H1 (cell line): ENCODE results near the gene CACNA1A. TPM values are rescaled to one million over a fixed set of nuclear protein-coding genes. Genes with fewer than 3 reads are reported as not detected.

Experiments
- CTCF ChIA-PET: fragments of 300-600 bp; sonication (Branson Sonifier 250); formaldehyde crosslinking; loops from one replicate; lab custom pipeline; 2021; ENCODE audit not compliant: partially characterized antibody; lab: Charles Lee
- POLR2A ChIA-PET: fragments of 300-600 bp; sonication (Branson Sonifier 250); formaldehyde crosslinking; loops from one replicate; lab custom pipeline; 2021; ENCODE audit warnings: inconsistent platforms; ENCODE audit not compliant: partially characterized antibody; lab: Charles Lee
- DNase-seq, 2 experiments: peaks; one replicate each; pipeline versions ENCODE4 v3.0.0 to v3.0.0-alpha.2; 2010 to 2022; ENCODE audit warnings: low spot score in 2 of 2, low read depth in 1 of 2, mixed read lengths in 1 of 2
- FAIRE-seq: peaks from 2 replicates; lab custom pipeline; 2011; peaks lifted over from hg19 to GRCh38; lab: Jason Lieb, UNC
- H2AFZ ChIP-seq: 2 replicates; pipeline ENCODE4 v1.8.1; 2012; ENCODE audit warnings: low read length, inconsistent platforms
- H2AK5ac ChIP-seq: 2 replicates; pipeline ENCODE4 v1.6.1; 2013; ENCODE audit warnings: low read depth, low read length
- H2BK120ac ChIP-seq: replicated peaks from 2 replicates; pipeline ENCODE3; 2013; ENCODE audit warnings: low read depth, low read length, inconsistent platforms
- H2BK12ac ChIP-seq: 2 replicates; pipeline ENCODE4 v1.6.1; 2013; ENCODE audit warnings: low read depth, low read length
- H2BK15ac ChIP-seq: 2 replicates; pipeline ENCODE4 v1.6.1; 2013; ENCODE audit warnings: low read length
- H2BK20ac ChIP-seq: 2 replicates; pipeline ENCODE4 v1.6.1; 2013; ENCODE audit warnings: low read length
- H2BK5ac ChIP-seq: 2 replicates; pipeline ENCODE4 v1.6.1; 2013; ENCODE audit warnings: low read depth, low read length
- H3K14ac ChIP-seq: 2 replicates; pipeline ENCODE4 v1.6.1; 2013; ENCODE audit warnings: inconsistent platforms; ENCODE audit not compliant: insufficient read length
- H3K18ac ChIP-seq: 2 replicates; pipeline ENCODE4 v1.6.1; 2013; ENCODE audit warnings: low read length; ENCODE audit errors: extremely low read depth
- H3K23ac ChIP-seq: 2 replicates; pipeline ENCODE4 v1.6.1; 2013; ENCODE audit warnings: inconsistent platforms; ENCODE audit not compliant: insufficient read length
- H3K23me2 ChIP-seq: 2 replicates; pipeline ENCODE4 v1.6.1; 2013; ENCODE audit warnings: low read depth, low read length
- H3K27ac ChIP-seq: 2 replicates; pipeline ENCODE4 v1.6.1; 2011; ENCODE audit warnings: low read depth, low read length, inconsistent platforms
- H3K27me3 ChIP-seq, 4 experiments: replicated peaks in 1 of 4; 1 replicate in 1 of 4; 2 replicates in 3 of 4; pipeline versions ENCODE4 v1.6.1 to v1.8.1; 2011 to 2013; ENCODE audit warnings: low read length in 3 of 4, mild to moderate bottlenecking in 3 of 4, inconsistent platforms in 2 of 4, mixed read lengths in 2 of 4, moderate library complexity in 1 of 4; ENCODE audit not compliant: control insufficient read depth in 3 of 4, insufficient read depth in 3 of 4; ENCODE audit errors: extremely low read depth in 1 of 4
- H3K36me3 ChIP-seq, 4 experiments: 2 replicates each; pipeline versions ENCODE4 v1.6.1 to v1.8.1; 2011 to 2013; ENCODE audit warnings: mild to moderate bottlenecking in 4 of 4, low read length in 3 of 4, moderate library complexity in 2 of 4, control low read depth in 1 of 4, inconsistent platforms in 1 of 4; ENCODE audit not compliant: insufficient read depth in 4 of 4, control insufficient read depth in 2 of 4
- H3K4ac ChIP-seq: replicated peaks from 2 replicates; pipeline ENCODE3; 2013; ENCODE audit warnings: low read length, low read depth, mixed read lengths, inconsistent platforms; ENCODE audit not compliant: insufficient read length
- H3K4me1 ChIP-seq, 4 experiments: replicated peaks in 1 of 4; 1 replicate in 1 of 4; 2 replicates in 3 of 4; pipeline versions ENCODE4 v1.6.1 to v1.8.1; 2011 to 2013; ENCODE audit warnings: low read length in 3 of 4, inconsistent platforms in 2 of 4, mixed read lengths in 1 of 4; ENCODE audit not compliant: insufficient read depth in 4 of 4, control insufficient read depth in 3 of 4
- H3K4me2 ChIP-seq, 2 experiments: 2 replicates each; pipeline versions ENCODE4 v1.6.1 to v1.8.1; 2011 to 2013; ENCODE audit warnings: low read depth in 2 of 2, low read length in 2 of 2, control low read depth in 1 of 2, inconsistent platforms in 1 of 2, mild to moderate bottlenecking in 1 of 2; ENCODE audit not compliant: insufficient read depth in 1 of 2
- H3K4me3 ChIP-seq, 4 experiments: fragments of 200-600, 300-600 bp in 1 of 4; sonication (generic), shearing (Covaris generic), sonication (Bioruptor Twin) in 1 of 4; 2 replicates each; pipeline versions ENCODE4 v1.5.1 to v1.8.1; 2011 to 2016; ENCODE audit warnings: low read length in 4 of 4, low read depth in 3 of 4, control low read depth in 2 of 4, inconsistent platforms in 2 of 4, mild to moderate bottlenecking in 2 of 4, mixed read lengths in 1 of 4, moderate library complexity in 1 of 4; ENCODE audit not compliant: insufficient read depth in 2 of 4; ENCODE audit errors: extremely low read depth in 1 of 4
- H3K56ac ChIP-seq: replicated peaks from 2 replicates; pipeline ENCODE3; 2013; ENCODE audit warnings: low read depth, mild to moderate bottlenecking, mixed read lengths, low read length, inconsistent platforms; ENCODE audit not compliant: insufficient read length
- H3K79me1 ChIP-seq: 2 replicates; pipeline ENCODE4 v1.6.1; 2013; ENCODE audit warnings: low read depth, low read length, control low read depth
- H3K79me2 ChIP-seq, 2 experiments: 2 replicates each; pipeline versions ENCODE4 v1.6.1 to v1.8.1; 2012 to 2013; ENCODE audit warnings: low read length in 2 of 2, mild to moderate bottlenecking in 2 of 2, inconsistent platforms in 1 of 2; ENCODE audit not compliant: insufficient read depth in 2 of 2, control insufficient read depth in 1 of 2
- H3K9ac ChIP-seq, 4 experiments: replicated peaks in 1 of 4; 1 replicate in 1 of 4; 2 replicates in 3 of 4; pipeline versions ENCODE4 v1.6.1 to v1.8.1; 2011 to 2013; ENCODE audit warnings: low read depth in 3 of 4, low read length in 3 of 4, control low read depth in 2 of 4, mild to moderate bottlenecking in 2 of 4, moderate library complexity in 2 of 4, inconsistent platforms in 1 of 4; ENCODE audit errors: extremely low read depth in 1 of 4
- H3K9me3 ChIP-seq, 2 experiments: 2 replicates each; pipeline versions ENCODE4 v1.6.1 to v1.8.1; 2012 to 2013; ENCODE audit warnings: mild to moderate bottlenecking in 2 of 2, moderate library complexity in 2 of 2, control low read depth in 1 of 2, inconsistent platforms in 1 of 2, low read depth in 1 of 2, low read length in 1 of 2, mixed read lengths in 1 of 2; ENCODE audit not compliant: insufficient read depth in 2 of 2
- H4K20me1 ChIP-seq, 2 experiments: replicated peaks in 1 of 2; 2 replicates each; pipeline versions ENCODE3 to v1.8.1; 2011 to 2013; ENCODE audit warnings: inconsistent platforms in 2 of 2, low read length in 2 of 2, mild to moderate bottlenecking in 1 of 2; ENCODE audit not compliant: insufficient read depth in 2 of 2, control insufficient read depth in 1 of 2
- H4K5ac ChIP-seq: 2 replicates; pipeline ENCODE4 v1.6.1; 2013; ENCODE audit warnings: low read length, low read depth, mixed read lengths, inconsistent platforms; ENCODE audit not compliant: insufficient read length
- H4K8ac ChIP-seq: 2 replicates; pipeline ENCODE4 v1.8.0; 2013; ENCODE audit warnings: mild to moderate bottlenecking, moderate library complexity, low read length, inconsistent platforms; ENCODE audit not compliant: insufficient read depth; ENCODE audit errors: extremely low read depth
- H4K91ac ChIP-seq: replicated peaks from 2 replicates; pipeline ENCODE3; 2013; ENCODE audit warnings: low read length, mixed read lengths, inconsistent platforms; ENCODE audit not compliant: insufficient read length
- CHD1 ChIP-seq: IDR thresholded peaks from 2 replicates; pipeline ENCODE4 v1.6.1; 2012; ENCODE audit warnings: low read depth, low read length, improper control_type of control experiment
- CTBP2 ChIP-seq: IDR thresholded peaks from 2 replicates; pipeline ENCODE4 v1.7.0; 2011; ENCODE audit warnings: borderline replicate concordance, mild to moderate bottlenecking, moderate library complexity, mixed read lengths, low read length; ENCODE audit not compliant: insufficient read depth, insufficient read length
- CTCF ChIP-seq, 3 experiments: IDR thresholded peaks; 1 replicate in 2 of 3; 2 replicates in 1 of 3; pipeline versions ENCODE4 v1.5.1 to v1.6.1; 2011; ENCODE audit warnings: low read length in 3 of 3, mild to moderate bottlenecking in 3 of 3, inconsistent platforms in 2 of 3, low read depth in 1 of 3, moderate library complexity in 1 of 3; ENCODE audit not compliant: insufficient read depth in 1 of 3; ENCODE audit errors: control extremely low read depth in 1 of 3
- HDAC6 ChIP-seq: IDR thresholded peaks from one replicate; pipeline ENCODE4 v1.7.1; 2012; ENCODE audit warnings: low read depth, mild to moderate bottlenecking, inconsistent platforms, low read length, moderate library complexity
- JUND ChIP-seq: IDR thresholded peaks from 2 replicates; pipeline ENCODE4 v1.6.1; 2011; ENCODE audit warnings: mild to moderate bottlenecking, improper control_type of control experiment, low read length
- KDM5A ChIP-seq: fragments of 200-600 bp; IDR thresholded peaks from 2 replicates; pipeline ENCODE4 v1.7.1; 2012; ENCODE audit warnings: mild to moderate bottlenecking, low read length, inconsistent platforms, mixed read lengths
- POU5F1 ChIP-seq: IDR thresholded peaks from 2 replicates; pipeline ENCODE4 v1.6.1; 2011; ENCODE audit warnings: low read depth, mild to moderate bottlenecking, low read length, moderate library complexity
- RBBP5 ChIP-seq: IDR thresholded peaks from 2 replicates; pipeline ENCODE4 v1.7.1; 2012; ENCODE audit warnings: low read depth, mild to moderate bottlenecking, inconsistent platforms, low read length, moderate library complexity, borderline replicate concordance
- RFX5 ChIP-seq: IDR thresholded peaks from 2 replicates; pipeline ENCODE4 v1.6.1; 2011; ENCODE audit warnings: low read depth, low read length, improper control_type of control experiment, borderline replicate concordance
- RXRA ChIP-seq: IDR thresholded peaks from 2 replicates; pipeline ENCODE4 v1.6.1; 2011; ENCODE audit warnings: low read depth, mild to moderate bottlenecking, low read length, moderate library complexity; ENCODE audit not compliant: insufficient read depth
- YY1 ChIP-seq: IDR thresholded peaks from 2 replicates; pipeline ENCODE4 v1.6.1; 2011; ENCODE audit warnings: low read depth, mild to moderate bottlenecking, low read length
- WGBS, 2 experiments: shearing (Covaris generic) in 1 of 2; methylation state at CpG; one replicate each; pipeline versions ENCODE4 v1.1.6 to v1.1.7; 2013 to 2015; ENCODE audit warnings: low lambda C conversion rate in 2 of 2, mixed read lengths in 2 of 2, inconsistent platforms in 1 of 2, low coverage in 1 of 2, missing lambda C conversion rate in 1 of 2; ENCODE audit not compliant: insufficient replicate concordance in 2 of 2, insufficient coverage in 1 of 2, insufficient read length in 1 of 2; ENCODE audit errors: extremely low coverage in 1 of 2, missing lambda C conversion rate in 1 of 2; 5-methylcytosine and 5-hydroxymethylcytosine counted together
- polyA plus RNA-seq, 7 experiments: library from polyadenylated mRNA; depleted of rRNA in 3 of 7; stranded (reverse) in 5 of 7; unstranded in 2 of 7; fragments of >200 nt in 5 of 7; fragments of 200-250 nt in 2 of 7; gene quantifications; 1 replicate in 5 of 7; 2 replicates in 1 of 7; 4 replicates in 1 of 7; pipeline versions ENCODE4 v1.2.1 to v1.2.3, GENCODE V29; 2011 to 2013; ENCODE audit warnings: missing spikeins in 2 of 7, mixed read lengths in 2 of 7
- total RNA-seq: library from RNA; stranded (reverse); fragmentation: NEBNext Ultra II Directional; extraction: Animal tissue kit (Norgen Biotek cat#: 25700); gene quantifications from 2 replicates; pipeline ENCODE4 v1.2.1, GENCODE V29; 2021

Gene CACNA1A
- total and polyA plus RNA-seq, 2 of the 8 experiments (the other 6 are each of a cell fraction or from before 2014, with no cell fraction given): 10.7 to 25.3 TPM

GRCh38 chr19:13187419-13187818 lies 318.9 kb downstream of the CACNA1A start:
- no peak overlapping the region for H3K4me2 ChIP-seq
- POLR2A ChIA-PET: interaction anchor here (0.8 to 4.3 kb wide), 6 partner anchors 11 to 34 kb away, joined by 3 to 48 read pairs (median 8); no protein-coding TSS in a partner anchor
- H4K20me1 ChIP-seq: no peaks in the 10 kb centered on the region
- H3K36me3 ChIP-seq: no peaks in the 10 kb centered on the region
- WGBS, 2 experiments: 92% methylated on average over 4 of the region's 4 CpGs; no CpG with 5 or more reads in 1 of the 2 experiments
- no peak overlapping the region for H3K23ac ChIP-seq
- H3K9ac ChIP-seq: no peak overlapping the region
- no peak overlapping the region for H3K14ac ChIP-seq
- H2BK15ac ChIP-seq: no peak overlapping the region
- DNase-seq: no peak
- no peak overlapping the region for H2BK20ac ChIP-seq
- no peak overlapping the region for H2BK5ac ChIP-seq
- no peak overlapping the region for H3K4ac ChIP-seq
- H4K91ac ChIP-seq: no peak overlapping the region
- H3K79me2 ChIP-seq: no peaks in the 10 kb centered on the region
- H3K4me3 ChIP-seq: no peak overlapping the region
- no peak overlapping the region for H2BK12ac ChIP-seq
- H3K56ac ChIP-seq: no peak overlapping the region
- H3K27me3 ChIP-seq: no peaks in the 10 kb centered on the region
- no peak overlapping the region for H2AK5ac ChIP-seq
- CTCF ChIA-PET: interaction anchor here (0.6 to 2.9 kb wide), 6 partner anchors 8 to 340 kb away, joined by 3 to 26 read pairs (median 4); no protein-coding TSS in a partner anchor
- H2BK120ac ChIP-seq: no peak overlapping the region
- no peak for FAIRE-seq
- no peaks in the 10 kb centered on the region for H3K79me1 ChIP-seq
- H3K9me3 ChIP-seq: no peaks in the 10 kb centered on the region; a peak in 1 of 4 replicates
- H3K23me2 ChIP-seq: no peaks in the 10 kb centered on the region
- no peak overlapping the region for H4K8ac ChIP-seq
- no peak overlapping the region for H2AFZ ChIP-seq
- no peak overlapping the region for H4K5ac ChIP-seq
- no peak overlapping the region for H3K27ac ChIP-seq
- H3K18ac ChIP-seq: no peak overlapping the region
- no peaks in the 10 kb centered on the region; a peak in 2 of 7 replicates for H3K4me1 ChIP-seq
- TF ChIP-seq RXRA: no peak
- TF ChIP-seq CHD1: no peak
- TF ChIP-seq HDAC6: no peak
- no peak for TF ChIP-seq KDM5A
- no peak for TF ChIP-seq CTBP2
- no peak for TF ChIP-seq RFX5
- TF ChIP-seq RBBP5: no peak
- no peak for TF ChIP-seq CTCF (IDR thresholded peaks at IDR 0.05; ENCODE audit: control extremely low read depth in 1 of 3, insufficient read depth in 1 of 3, low read depth in 1 of 3, low read length in 3 of 3)
- no peak for TF ChIP-seq POU5F1
- no peak for TF ChIP-seq JUND
- TF ChIP-seq YY1: no peak
